A549 (cell line): ENCODE measurements around the gene B3GAT1. TPM values are rescaled to one million over a fixed set of nuclear protein-coding genes. Genes with fewer than 3 reads are reported as not detected.

Experiments
- ATAC-seq, 2 experiments: fragments of 200-7000 bp in 1 of 2; fragments of >200 bp in 1 of 2; cut with Nextera tagmentation in 1 of 2; cut with Tn5 transposase in 1 of 2; 3 replicates each; pipeline versions ENCODE4 v1.8.0 to v1.9.1; 2018 to 2020; ENCODE audit warnings: mild to moderate bottlenecking in 1 of 2, moderate library complexity in 1 of 2
- CTCF ChIA-PET: fragments of 300-600 bp; sonication (Branson Sonifier 250); formaldehyde crosslinking; extraction: SDS; loops from one replicate; lab custom pipeline; 2021; ENCODE audit warnings: antibody characterized with exemption, inconsistent platforms; lab: Yijun Ruan, JAX
- POLR2A ChIA-PET: fragments of 350-600 bp; formaldehyde crosslinking; extraction: SDS; loops from one replicate; lab custom pipeline; 2021; ENCODE audit warnings: antibody characterized with exemption, inconsistent platforms; lab: Yijun Ruan, JAX
- DNase-seq, 2 experiments: peaks; one replicate each; pipeline versions ENCODE4 v3.0.0 to v3.0.0-alpha.2; 2011 to 2016; ENCODE audit warnings: low read depth in 1 of 2, low spot score in 1 of 2
- FAIRE-seq: peaks from 2 replicates; lab custom pipeline; 2011; peaks lifted over from hg19 to GRCh38; lab: Jason Lieb, UNC
- H3K27ac ChIP-seq, 2 experiments: fragments of >200 bp; sonication (Bioruptor Twin); formaldehyde crosslinking; 3 replicates each; pipeline ENCODE4 v1.5.1; 2016 to 2017
- H3K4me1 ChIP-seq: fragments of >200 bp; sonication (Bioruptor Twin); formaldehyde crosslinking; 3 replicates; pipeline ENCODE4 v1.6.1; 2016
- H3K4me2 ChIP-seq: fragments of >200 bp; sonication (Bioruptor Twin); formaldehyde crosslinking; 3 replicates; pipeline ENCODE4 v1.6.1; 2016
- H3K4me3 ChIP-seq: fragments of >200 bp; sonication (Bioruptor Twin); formaldehyde crosslinking; 3 replicates; pipeline ENCODE4 v1.5.1; 2016
- H3K9me3 ChIP-seq: fragments of >200 bp; sonication (Bioruptor Twin); formaldehyde crosslinking; 3 replicates; pipeline ENCODE4 v1.6.1; 2016
- ATOH8 ChIP-seq: fragments of 250-450 bp; sonication (Bioruptor Pico); IDR thresholded peaks from 2 replicates; pipeline ENCODE4 v1.5.0; 2020; ENCODE audit warnings: low read depth, mild to moderate bottlenecking, moderate library complexity
- BCL3 ChIP-seq: fragments of >200 bp; sonication (Bioruptor Twin); formaldehyde crosslinking; IDR thresholded peaks from 3 replicates; pipeline ENCODE4 v1.6.1; 2016
- CBX2 ChIP-seq: fragments of 200-600 bp; sonication (generic); IDR thresholded peaks from 2 replicates; pipeline ENCODE4 v1.6.1; 2016; ENCODE audit warnings: low read depth, mild to moderate bottlenecking, borderline replicate concordance
- CBX8 ChIP-seq: fragments of 200-600 bp; sonication (generic); IDR thresholded peaks from 2 replicates; pipeline ENCODE4 v1.6.1; 2016
- CEBPB ChIP-seq, 2 experiments: fragments of >200 bp in 1 of 2; sonication (Bioruptor Twin) in 1 of 2; formaldehyde crosslinking in 1 of 2; IDR thresholded peaks; 2 replicates each; pipeline ENCODE4 v1.6.1; 2012 to 2016
- EHF ChIP-seq: fragments of 250-450 bp; sonication (Bioruptor Pico); IDR thresholded peaks from 2 replicates; pipeline ENCODE4 v1.5.0; 2020; ENCODE audit warnings: mild to moderate bottlenecking
- EHMT2 ChIP-seq: fragments of 200-600 bp; sonication (generic); IDR thresholded peaks from 2 replicates; pipeline ENCODE4 v1.6.1; 2016; ENCODE audit warnings: antibody characterized with exemption, low read depth, mild to moderate bottlenecking, moderate library complexity
- ESRRA ChIP-seq: fragments of 150-350 bp; IDR thresholded peaks from 2 replicates; pipeline ENCODE4 v1.6.1; 2014; ENCODE audit warnings: mild to moderate bottlenecking, low read length, borderline replicate concordance
- HDAC2 ChIP-seq: fragments of 200-600 bp; sonication (generic); IDR thresholded peaks from 2 replicates; pipeline ENCODE4 v1.6.1; 2016
- HES2 ChIP-seq: fragments of >200 bp; sonication (Bioruptor Twin); formaldehyde crosslinking; IDR thresholded peaks from 2 replicates; pipeline ENCODE4 v1.6.1; 2016
- HOXA7 ChIP-seq: fragments of 250-450 bp; sonication (Bioruptor Pico); IDR thresholded peaks from 2 replicates; pipeline ENCODE4 v1.5.0; 2020; ENCODE audit warnings: mild to moderate bottlenecking, moderate library complexity
- JUNB ChIP-seq: fragments of >200 bp; sonication (Bioruptor Twin); formaldehyde crosslinking; IDR thresholded peaks from 2 replicates; pipeline ENCODE4 v1.6.1; 2016
- KDM5A ChIP-seq: fragments of 200-600 bp; sonication (generic); IDR thresholded peaks from 2 replicates; pipeline ENCODE4 v1.6.1; 2016; ENCODE audit warnings: antibody characterized with exemption, mild to moderate bottlenecking
- MAFK ChIP-seq: fragments of 450-650 bp; IDR thresholded peaks from 2 replicates; pipeline ENCODE4 v1.6.1; 2014; ENCODE audit not compliant: partially characterized antibody
- MAX ChIP-seq: IDR thresholded peaks from 2 replicates; pipeline ENCODE4 v1.6.1; 2012
- MYC ChIP-seq: IDR thresholded peaks from 2 replicates; pipeline ENCODE4 v1.6.1; 2012; ENCODE audit warnings: mild to moderate bottlenecking, inconsistent platforms, low read length, improper control_type of control experiment, borderline replicate concordance
- NPAS2 ChIP-seq: fragments of 250-450 bp; sonication (Bioruptor Pico); IDR thresholded peaks from 2 replicates; pipeline ENCODE4 v1.8.0; 2022; ENCODE audit warnings: mild to moderate bottlenecking, moderate library complexity, borderline replicate concordance
- NR3C1 ChIP-seq: fragments of >200 bp; sonication (Bioruptor Twin); formaldehyde crosslinking; IDR thresholded peaks from 3 replicates; pipeline ENCODE4 v1.6.1; 2017
- PBX3 ChIP-seq: IDR thresholded peaks from 2 replicates; pipeline ENCODE4 v1.6.1; 2012
- POLR2AphosphoS2 ChIP-seq: conservative IDR thresholded peaks from 2 replicates; pipeline ENCODE4 v1.6.1; 2012; ENCODE audit warnings: low read length, improper control_type of control experiment, inconsistent platforms
- RARB ChIP-seq: fragments of 250-450 bp; sonication (Bioruptor Pico); IDR thresholded peaks from 2 replicates; pipeline ENCODE4 v1.8.0; 2021; ENCODE audit warnings: mild to moderate bottlenecking, moderate library complexity
- RCOR1 ChIP-seq: fragments of 150-350 bp; IDR thresholded peaks from 2 replicates; pipeline ENCODE4 v1.6.1; 2014; ENCODE audit warnings: antibody characterized with exemption, low read length, low read depth
- SREBF2 ChIP-seq: fragments of 450-650 bp; IDR thresholded peaks from 2 replicates; pipeline ENCODE4 v1.6.1; 2014; ENCODE audit warnings: mild to moderate bottlenecking, moderate library complexity
- TP53 ChIP-seq: fragments of 250-450 bp; sonication (Bioruptor Pico); IDR thresholded peaks from 2 replicates; pipeline ENCODE4 v1.5.0; 2021; ENCODE audit warnings: mild to moderate bottlenecking, moderate library complexity
- ZFP36 ChIP-seq: fragments of 450-650 bp; IDR thresholded peaks from 2 replicates; pipeline ENCODE4 v1.6.1; 2014; ENCODE audit warnings: borderline replicate concordance; ENCODE audit not compliant: partially characterized antibody
- ZSCAN20 ChIP-seq: fragments of 250-450 bp; sonication (Bioruptor Pico); IDR thresholded peaks from 2 replicates; pipeline ENCODE4 v1.8.0; 2022; ENCODE audit warnings: mild to moderate bottlenecking, moderate library complexity
- WGBS: methylation state at CpG from one replicate; pipeline ENCODE4 v1.1.6; 2017; ENCODE audit errors: missing lambda C conversion rate; 5-methylcytosine and 5-hydroxymethylcytosine counted together
- polyA plus RNA-seq, 4 experiments: library from polyadenylated mRNA; depleted of rRNA in 3 of 4; stranded (reverse); fragments of >200 nt; fragmentation: RNase III in 1 of 4; extraction: RNeasy Plus Mini Kit Qiagen cat#74134 plus additional on column Dnase treatment in 1 of 4; gene quantifications; 2 replicates in 3 of 4; 3 replicates in 1 of 4; pipeline ENCODE4 v1.2.3, GENCODE V29; 2011 to 2017

The B3GAT1 gene
- polyA plus RNA-seq, 2 of the 4 experiments (the other 2 are of a cell fraction), result not detected

- WGBS, result 73% methylated on average over 7 of the region's 7 CpGs
- ChIA-PET CTCF (no interaction called here), POLR2A (no interaction called here)
These were observed 73.4 kb downstream of the B3GAT1 start for GRCh38 chr11:134338654-134339053.

GRCh38 chr11:134338068-134338467 lies 74.0 kb downstream of the B3GAT1 start:
- 98% methylated on average over 9 of the region's 15 CpGs for WGBS

More at GRCh38 chr11:134338654-134339053, 73.4 kb downstream of the B3GAT1 start:
- ATAC-seq (no peak), FAIRE-seq (no peak), DNase-seq (no peak)
- H3K4me2 ChIP-seq, result no peak overlapping the region
- H3K4me3 ChIP-seq, result no peak overlapping the region
- no peaks in the 10 kb centered on the region for H3K4me1 ChIP-seq
- no peaks in the 10 kb centered on the region for H3K9me3 ChIP-seq
- TF ChIP-seq MAX, result no peak
- TF ChIP-seq TP53 (CRISPR knock-in tag), result no peak
- no peak for TF ChIP-seq ESRRA
- TF ChIP-seq POLR2AphosphoS2, result no peak
- TF ChIP-seq MYC, result no peak
- no peak for TF ChIP-seq CBX2
- TF ChIP-seq EHMT2, result no peak
- TF ChIP-seq ZSCAN20 (CRISPR knock-in tag), result no peak
- TF ChIP-seq JUNB, result no peak
- no peak for TF ChIP-seq ATOH8 (CRISPR knock-in tag)
- TF ChIP-seq RARB (CRISPR knock-in tag), result no peak
- TF ChIP-seq EHF (CRISPR knock-in tag), result no peak
- TF ChIP-seq MAFK, result no peak
- no peak for TF ChIP-seq CBX8
- no peak for TF ChIP-seq RCOR1
- TF ChIP-seq PBX3, result no peak
- no peak for TF ChIP-seq HES2
- no peak for TF ChIP-seq BCL3
- no peak for TF ChIP-seq KDM5A
- no peak overlapping the region for H3K27ac ChIP-seq

More at GRCh38 chr11:134338068-134338467, 74.0 kb downstream of the B3GAT1 start:
- CTCF ChIA-PET, result no interaction called here
- Histone ChIP-seq H3K27ac (no peak overlapping the region), H3K9me3 (no peaks in the 10 kb centered on the region), H3K4me3 (no peak overlapping the region), H3K4me1 (no peaks in the 10 kb centered on the region), H3K4me2 (no peak overlapping the region)
- ATAC-seq (no peak), DNase-seq (no peak), FAIRE-seq (no peak)
- POLR2A ChIA-PET, result no interaction called here
- TF ChIP-seq HDAC2, result no peak
- TF ChIP-seq EHF (CRISPR knock-in tag), result no peak
- no peak for TF ChIP-seq KDM5A
- no peak for TF ChIP-seq HES2
- no peak for TF ChIP-seq EHMT2
- no peak for TF ChIP-seq ZFP36
- no peak for TF ChIP-seq NR3C1
- no peak for TF ChIP-seq NPAS2 (CRISPR knock-in tag)
- TF ChIP-seq HOXA7 (CRISPR knock-in tag), result no peak
- no peak for TF ChIP-seq CEBPB (IDR thresholded peaks at IDR 0.05)
- no peak for TF ChIP-seq SREBF2
